Mesenteric fat pad (tissue), 1 donor: ENCODE measurements around the gene LTBR. TPM values are rescaled to one million over a fixed set of nuclear protein-coding genes. Genes with fewer than 3 reads are reported as not detected.
A peak's percentile ranks its signal among the peaks of the same experiment; 100 is the strongest.

Experiments used
- DNase-seq: peaks from one replicate; pipeline ENCODE4 v3.0.0-alpha.2; 2020; ENCODE audit warnings: low spot score
- total RNA-seq: library from RNA; stranded (reverse); fragmentation: NEBNext Ultra II Directional; extraction: Animal tissue kit (Norgen Biotek cat#: 25700); gene quantifications from one replicate; pipeline ENCODE4 v1.2.1, GENCODE V29; 2021
- donor health status: DM: yes; HTN: yes; CAD: no.

LTBR gene
- total RNA-seq, 1 donor from 2014 or later, result 161 TPM

GRCh38 chr12:6382371-6382770, 1.6 kb upstream of the LTBR start:
- DNase-seq, result no peak

GRCh38 chr12:6382982-6383381, 980 bp upstream of the LTBR start:
- no peak for DNase-seq

GRCh38 chr12:6384499-6385436, 806 bp downstream of the LTBR start:
- no peak for DNase-seq

- no peak for DNase-seq
Measured at GRCh38 chr12:6386038-6386437, 2.1 kb downstream of the LTBR start.

- no peak for DNase-seq
Measured at GRCh38 chr12:6386491-6386890, 2.5 kb downstream of the LTBR start.

- no peak for DNase-seq
Measured at GRCh38 chr12:6387541-6387940, 3.6 kb downstream of the LTBR start.

- no peak for DNase-seq
Measured at GRCh38 chr12:6390084-6390799, 6.3 kb downstream of the LTBR start.

- DNase-seq, result no peak
Measured at GRCh38 chr12:6391013-6391412, 7.1 kb downstream of the LTBR start.

- no peak for DNase-seq
Measured at GRCh38 chr12:6392504-6392903, 8.5 kb downstream of the LTBR start.

GRCh38 chr12:6393109-6393508, 9.1 kb downstream of the LTBR start:
- DNase-seq, result no peak

- no peak for DNase-seq
Measured at GRCh38 chr12:6394398-6394797, 10.4 kb downstream of the LTBR start.

GRCh38 chr12:6396031-6396430, 12.1 kb downstream of the LTBR start:
- no peak for DNase-seq

GRCh38 chr12:6399884-6400644, 16.1 kb downstream of the LTBR start:
- no peak for DNase-seq

GRCh38 chr12:6404390-6404789, 20.4 kb downstream of the LTBR start:
- DNase-seq, result peak; percentile 49

- DNase-seq, result no peak
Measured at GRCh38 chr12:6405963-6406362, 22.0 kb downstream of the LTBR start.

GRCh38 chr12:6407236-6407954, 23.4 kb downstream of the LTBR start:
- DNase-seq, result peak; percentile 43

- DNase-seq, result no peak
Measured at GRCh38 chr12:6416596-6416995, 32.6 kb downstream of the LTBR start.

- DNase-seq, result peak; percentile 60
Measured at GRCh38 chr12:6418796-6419195, 34.8 kb downstream of the LTBR start.

GRCh38 chr12:6420364-6420763, 36.4 kb downstream of the LTBR start:
- peak; percentile 77 for DNase-seq

- DNase-seq, result peak; percentile 90
Measured at GRCh38 chr12:6423267-6424007, 39.5 kb downstream of the LTBR start.
